Measurements from ENCODE around the gene MSL2. TPM values are rescaled to one million over a fixed set of nuclear protein-coding genes. Genes with fewer than 3 reads are reported as not detected.
A peak's percentile ranks its signal among the peaks of the same experiment; 100 is the strongest.

The MSL2 gene
- polyA plus RNA-seq (4.1 to 10.3 TPM (median 9.5 TPM) in 3 replicates), polyA minus RNA-seq (12.4 to 22.8 TPM (median 15.4 TPM) in 3 replicates)
- polyA plus RNA-seq (2011; ENCODE audit: low read depth): 3.2 TPM
- 3.2 and 8.6 TPM in 2 replicates for polyA plus RNA-seq (2011; cell fraction: cytosol; rRNA removed)
- polyA plus RNA-seq (2011; cell fraction: nucleus; rRNA removed): 10.3 and 11.5 TPM in 2 replicates
- 6.6 and 11.0 TPM in 2 replicates for polyA plus RNA-seq (2012; ENCODE audit: low replicate concordance)
- 11.1 TPM for polyA minus RNA-seq (2011; cell fraction: cytosol; rRNA and poly(A)+ RNA removed)
- polyA minus RNA-seq (2011; cell fraction: nucleus; rRNA and poly(A)+ RNA removed): 8.1 and 15.7 TPM in 2 replicates

- peak within 1 kb of the TSS; percentile 93 for H3K27ac ChIP-seq (ENCODE audit: control insufficient read depth, insufficient read depth, low read length)
- FAIRE-seq (no peak), DNase-seq (ENCODE audit: low read depth, low spot score) (no peak)
- H3K4me2 ChIP-seq (ENCODE audit: control insufficient read depth, extremely low read depth, insufficient read depth, low read depth, low read length): peak within 1 kb of the TSS; percentile 81
- peaks cover 20% of the 10 kb centered on the region for H3K4me1 ChIP-seq (ENCODE audit: control insufficient read depth, extremely low read depth, insufficient read depth, low read length)
- peak within 1 kb of the TSS; percentile 95 for H2AFZ ChIP-seq (ENCODE audit: control insufficient read depth, low read length)
- H3K36me3 ChIP-seq (ENCODE audit: control insufficient read depth in 2 of 2, extremely low read depth in 1 of 2, insufficient read depth in 2 of 2, low read length in 2 of 2): no peaks in the 10 kb centered on the region
- H3K79me2 ChIP-seq (ENCODE audit: control insufficient read depth, insufficient read depth, low read length): peaks cover 46% of the 10 kb centered on the region
- H3K9me3 ChIP-seq (ENCODE audit: control insufficient read depth, low read depth, low read length): no peaks in the 10 kb centered on the region
- dilution Hi-C loops (cut with MboI; ENCODE audit: extremely low pct_ligation_motif_present, low sequenced_read_pairs): loop anchor here (25.0 kb wide), 1 partner anchor 141 kb away; no protein-coding TSS in a partner anchor
- no peaks in the 10 kb centered on the region for H3K9me1 ChIP-seq (ENCODE audit: control insufficient read depth, extremely low read depth, insufficient read depth, low read length)
- peaks cover 20% of the 10 kb centered on the region for H4K20me1 ChIP-seq (ENCODE audit: control insufficient read depth, extremely low read depth, insufficient read depth, low read length)
- H3K9ac ChIP-seq (ENCODE audit: control insufficient read depth, extremely low read depth, insufficient read depth, low read length): peak within 1 kb of the TSS; percentile 95
- H3K4me3 ChIP-seq (ENCODE audit: control insufficient read depth in 2 of 3, extremely low read depth in 1 of 3, insufficient read depth in 2 of 3, low read depth in 1 of 3, low read length in 3 of 3): peak within 1 kb of the TSS; percentile 79 to 95 (median 93)
- no peak for TF ChIP-seq EZH2 (IDR thresholded peaks at IDR 0.05; ENCODE audit: low read length)
- TF ChIP-seq CTCF (optimal IDR thresholded peaks at IDR 0.05 in 1 of 3, IDR thresholded peaks at IDR 0.05 in 1 of 3, conservative IDR thresholded peaks at IDR 0.05 in 1 of 3; ENCODE audit: extremely low read depth in 1 of 3, insufficient read depth in 2 of 3, low read length in 3 of 3): no peak
- no peaks in the 10 kb centered on the region for H3K27me3 ChIP-seq (ENCODE audit: control insufficient read depth, extremely low read depth, insufficient read depth, low read length)
Observed at GRCh38 chr3:136196064-136196400, at the start of gene MSL2. MSL2 (minus strand) TSS chr3:136196335; CDS start chr3:136195113, 1,222 bp downstream.

GRCh38 chr3:136245691-136246090, 49.6 kb upstream of the MSL2 start:
- H3K4me2 ChIP-seq (ENCODE audit: control insufficient read depth, extremely low read depth, insufficient read depth, low read depth, low read length): no peak overlapping the region
- H3K4me3 ChIP-seq (ENCODE audit: control insufficient read depth in 2 of 3, extremely low read depth in 1 of 3, insufficient read depth in 2 of 3, low read depth in 1 of 3, low read length in 3 of 3): no peak overlapping the region
- no peaks in the 10 kb centered on the region for H3K36me3 ChIP-seq (ENCODE audit: control insufficient read depth in 2 of 2, extremely low read depth in 1 of 2, insufficient read depth in 2 of 2, low read length in 2 of 2)
- H3K9me3 ChIP-seq (ENCODE audit: control insufficient read depth, low read depth, low read length): no peaks in the 10 kb centered on the region
- peaks cover 3% of the 10 kb centered on the region for H3K4me1 ChIP-seq (ENCODE audit: control insufficient read depth, extremely low read depth, insufficient read depth, low read length)
- no peak overlapping the region for H2AFZ ChIP-seq (ENCODE audit: control insufficient read depth, low read length)
- FAIRE-seq: no peak
- no peak for DNase-seq (ENCODE audit: low read depth, low spot score)
- TF ChIP-seq EZH2 (IDR thresholded peaks at IDR 0.05; ENCODE audit: low read length) (no peak), CTCF (optimal IDR thresholded peaks at IDR 0.05 in 1 of 3, IDR thresholded peaks at IDR 0.05 in 1 of 3, conservative IDR thresholded peaks at IDR 0.05 in 1 of 3; ENCODE audit: extremely low read depth in 1 of 3, insufficient read depth in 2 of 3, low read length in 3 of 3) (no peak)
- dilution Hi-C loops (cut with MboI; ENCODE audit: extremely low pct_ligation_motif_present, low sequenced_read_pairs): no loop called here
- H3K9me1 ChIP-seq (ENCODE audit: control insufficient read depth, extremely low read depth, insufficient read depth, low read length): no peaks in the 10 kb centered on the region
- H4K20me1 ChIP-seq (ENCODE audit: control insufficient read depth, extremely low read depth, insufficient read depth, low read length): no peaks in the 10 kb centered on the region
- no peak overlapping the region for H3K27ac ChIP-seq (ENCODE audit: control insufficient read depth, insufficient read depth, low read length)
- no peaks in the 10 kb centered on the region for H3K27me3 ChIP-seq (ENCODE audit: control insufficient read depth, extremely low read depth, insufficient read depth, low read length)
- no peaks in the 10 kb centered on the region for H3K79me2 ChIP-seq (ENCODE audit: control insufficient read depth, insufficient read depth, low read length)
- no peak overlapping the region for H3K9ac ChIP-seq (ENCODE audit: control insufficient read depth, extremely low read depth, insufficient read depth, low read length)

Data from keratinocyte (primary cell).